Activated CD4-positive, alpha-beta T cell treated with anti-CD3 and anti-CD28 coated beads, Interleukin-2, amount 10 ng/mL, durations not matched to agents 7 days and 5 days (primary cell): Measurements from ENCODE around the gene HORMAD2. TPM values are rescaled to one million over a fixed set of nuclear protein-coding genes. Genes with fewer than 3 reads are reported as not detected.

Source experiments
- CTCF ChIA-PET: fragments of 350-600 bp; sonication (Branson Sonifier 250); formaldehyde crosslinking; loops from one replicate; lab custom pipeline; 2021; ENCODE audit warnings: antibody characterized with exemption; lab: Charles Lee
- POLR2A ChIA-PET: fragments of 350-600 bp; sonication (Branson Sonifier 250); formaldehyde crosslinking; loops from one replicate; lab custom pipeline; 2021; ENCODE audit warnings: antibody characterized with exemption; lab: Charles Lee
- DNase-seq: peaks from one replicate; pipeline ENCODE4 v3.0.0-alpha.2; 2020
- H3K27ac Mint-ChIP-seq: one replicate; pipeline ENCODE4 v1.8.0; 2021; ENCODE audit warnings: mild to moderate bottlenecking, moderate library complexity, mixed read lengths
- H3K27me3 Mint-ChIP-seq: one replicate; pipeline ENCODE4 v1.8.0; 2021; ENCODE audit warnings: mixed read lengths
- H3K36me3 Mint-ChIP-seq: one replicate; pipeline ENCODE4 v1.8.0; 2021; ENCODE audit warnings: low read depth, mixed read lengths
- H3K4me1 Mint-ChIP-seq: one replicate; pipeline ENCODE4 v1.8.0; 2021; ENCODE audit warnings: mixed read lengths
- H3K4me3 Mint-ChIP-seq: one replicate; pipeline ENCODE4 v1.8.0; 2021; ENCODE audit warnings: mild to moderate bottlenecking, moderate library complexity, mixed read lengths
- H3K9me3 Mint-ChIP-seq: one replicate; pipeline ENCODE4 v1.8.0; 2021; ENCODE audit warnings: mixed read lengths
- total RNA-seq, 2 experiments: library from RNA; stranded (reverse); gene quantifications; one replicate each; pipeline ENCODE4 v1.2.3, GENCODE V29; 2021

The HORMAD2 gene
- total RNA-seq, 2 experiments from 2014 or later, result not detected

GRCh38 chr22:30117256-30117655, 37.0 kb downstream of the HORMAD2 start:
- H3K36me3 Mint-ChIP-seq, result peaks cover 3% of the 10 kb centered on the region
- H3K4me3 Mint-ChIP-seq, result no peak overlapping the region
- peaks cover 40% of the 10 kb centered on the region for H3K4me1 Mint-ChIP-seq
- no peak for DNase-seq
- CTCF ChIA-PET, result interaction anchor here (0.5 kb wide), 1 partner anchor 325 kb away, joined by 3 read pairs; no protein-coding TSS in a partner anchor
- POLR2A ChIA-PET, result no interaction called here
- H3K9me3 Mint-ChIP-seq, result no peaks in the 10 kb centered on the region
- H3K27me3 Mint-ChIP-seq, result no peaks in the 10 kb centered on the region
- no peak overlapping the region for H3K27ac Mint-ChIP-seq

GRCh38 chr22:30118291-30118690, 38.0 kb downstream of the HORMAD2 start:
- peaks cover 46% of the 10 kb centered on the region for H3K4me1 Mint-ChIP-seq
- H3K36me3 Mint-ChIP-seq, result peaks cover 3% of the 10 kb centered on the region
- H3K9me3 Mint-ChIP-seq, result no peaks in the 10 kb centered on the region
- DNase-seq, result no peak
- ChIA-PET CTCF (interaction anchor here (1.6 to 3.5 kb wide), 3 partner anchors 39 to 170 kb away, joined by 3 to 9 read pairs (median 8); partner anchors contain the start of gene CASTOR1), POLR2A (no interaction called here)
- no peak overlapping the region for H3K27ac Mint-ChIP-seq
- H3K27me3 Mint-ChIP-seq, result no peaks in the 10 kb centered on the region
- H3K4me3 Mint-ChIP-seq, result no peak overlapping the region

DNA sequence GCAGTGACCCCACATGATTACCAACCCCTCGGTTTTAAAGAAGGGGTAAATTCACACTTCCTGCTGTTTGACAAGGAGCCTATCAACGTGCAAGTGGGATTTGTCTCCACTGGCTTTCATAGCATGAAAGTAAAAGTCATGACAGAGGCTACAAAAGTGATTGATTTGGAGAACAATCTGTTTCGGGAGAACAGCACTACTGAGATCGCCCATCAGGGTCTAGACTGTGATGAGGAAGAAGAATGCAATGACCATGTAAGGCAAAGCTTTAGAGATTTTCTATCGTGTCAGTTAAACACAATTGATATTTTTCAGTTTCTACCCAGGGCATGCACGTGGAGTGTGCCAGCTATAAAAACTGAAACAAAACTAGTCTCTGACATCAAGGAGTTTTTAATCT, 41.7 kb downstream of the HORMAD2 start:
- H3K27me3 Mint-ChIP-seq, result no peaks in the 10 kb centered on the region
- POLR2A ChIA-PET, result interaction anchor here (0.7 kb wide), 1 partner anchor 10 kb away, joined by 3 read pairs; no protein-coding TSS in a partner anchor
- no peak overlapping the region for H3K4me3 Mint-ChIP-seq
- peaks cover 31% of the 10 kb centered on the region for H3K4me1 Mint-ChIP-seq
- H3K36me3 Mint-ChIP-seq, result peaks cover 6% of the 10 kb centered on the region
- H3K9me3 Mint-ChIP-seq, result no peaks in the 10 kb centered on the region
- DNase-seq, result no peak
- no peak overlapping the region for H3K27ac Mint-ChIP-seq
- CTCF ChIA-PET, result interaction anchor here (0.6 to 3.5 kb wide), 6 partner anchors 10 to 166 kb away, joined by 3 to 9 read pairs (median 3); partner anchors contain the start of gene CASTOR1

GRCh38 chr22:30123463-30123862, 43.2 kb downstream of the HORMAD2 start:
- ChIA-PET CTCF (interaction anchor here (0.6 to 1.7 kb wide), 5 partner anchors 9 to 74 kb away, joined by 3 to 5 read pairs (median 3); no protein-coding TSS in a partner anchor), POLR2A (no interaction called here)
- DNase-seq, result no peak
- Mint-ChIP-seq H3K9me3 (no peaks in the 10 kb centered on the region), H3K4me3 (no peak overlapping the region), H3K27ac (no peak overlapping the region), H3K36me3 (peaks cover 6% of the 10 kb centered on the region), H3K4me1 (peaks cover 23% of the 10 kb centered on the region), H3K27me3 (no peaks in the 10 kb centered on the region)

DNA sequence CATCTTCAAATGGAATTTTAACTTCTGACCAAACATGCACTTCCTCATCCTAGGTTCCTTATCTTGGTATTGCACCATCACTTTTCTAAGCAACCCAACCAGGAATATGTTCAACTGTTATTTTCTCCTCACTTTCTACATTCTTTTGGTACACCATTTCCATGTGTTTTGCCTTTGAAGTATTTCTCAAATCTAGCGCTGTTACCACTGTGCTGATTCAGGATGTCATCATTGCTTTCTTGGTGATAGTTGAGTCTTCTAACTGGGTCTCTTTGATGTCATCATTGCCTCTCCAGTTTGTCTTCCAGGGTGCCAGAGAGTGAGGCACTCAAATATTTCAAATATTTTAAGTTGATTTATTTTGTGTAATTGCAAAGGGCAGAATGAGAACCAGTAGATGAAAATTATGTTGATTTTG, 47.5 kb downstream of the HORMAD2 start:
- DNase-seq, result no peak
- no peak overlapping the region for H3K27ac Mint-ChIP-seq

GRCh38 chr22:30128511-30128910, 48.2 kb downstream of the HORMAD2 start:
- CTCF ChIA-PET, result interaction anchor here (1.3 kb wide), 1 partner anchor 180 kb away, joined by 3 read pairs; no protein-coding TSS in a partner anchor
- H3K36me3 Mint-ChIP-seq, result peaks cover 13% of the 10 kb centered on the region

More for the DNA sequence above, 47.5 kb downstream of the HORMAD2 start:
- CTCF ChIA-PET, result no interaction called here
- peaks cover 21% of the 10 kb centered on the region for H3K4me1 Mint-ChIP-seq
- H3K36me3 Mint-ChIP-seq, result peaks cover 13% of the 10 kb centered on the region
- POLR2A ChIA-PET, result no interaction called here
- H3K27me3 Mint-ChIP-seq, result no peaks in the 10 kb centered on the region
- peaks cover 2% of the 10 kb centered on the region for H3K9me3 Mint-ChIP-seq
- H3K4me3 Mint-ChIP-seq, result no peak overlapping the region

DNA sequence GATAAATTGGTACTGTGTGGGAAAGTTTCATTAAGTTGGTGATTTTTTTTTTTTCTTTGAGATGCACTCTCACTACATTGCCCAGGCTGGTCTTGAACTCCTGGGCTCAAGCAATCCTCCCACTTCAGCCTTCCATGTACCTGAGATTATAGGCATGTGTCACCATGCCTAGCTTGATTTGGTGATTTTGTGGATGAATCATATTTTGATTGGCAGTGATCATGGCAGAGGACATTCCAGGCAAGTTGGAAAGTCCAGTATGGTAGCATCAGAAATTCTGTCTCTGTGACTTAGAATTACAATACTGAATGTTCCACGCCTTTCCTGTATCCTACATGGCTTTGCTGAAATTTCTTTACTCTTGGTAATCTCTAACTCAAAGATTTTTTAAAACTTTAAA, 49.4 kb downstream of the HORMAD2 start:
- CTCF ChIA-PET, result interaction anchor here (1.3 to 2.1 kb wide), 2 partner anchors 9 to 179 kb away, joined by 3 to 9 read pairs; no protein-coding TSS in a partner anchor
- Mint-ChIP-seq H3K27me3 (no peaks in the 10 kb centered on the region), H3K4me3 (no peak overlapping the region), H3K36me3 (peaks cover 10% of the 10 kb centered on the region), H3K9me3 (peaks cover 2% of the 10 kb centered on the region), H3K27ac (no peak overlapping the region), H3K4me1 (peaks cover 13% of the 10 kb centered on the region)
- POLR2A ChIA-PET, result no interaction called here
- DNase-seq, result no peak

More at GRCh38 chr22:30128511-30128910, 48.2 kb downstream of the HORMAD2 start:
- POLR2A ChIA-PET, result no interaction called here
- H3K4me1 Mint-ChIP-seq, result peaks cover 17% of the 10 kb centered on the region
- H3K4me3 Mint-ChIP-seq, result no peak overlapping the region
- no peak for DNase-seq
- peaks cover 2% of the 10 kb centered on the region for H3K9me3 Mint-ChIP-seq
- no peak overlapping the region for H3K27ac Mint-ChIP-seq
- H3K27me3 Mint-ChIP-seq, result no peaks in the 10 kb centered on the region

DNA sequence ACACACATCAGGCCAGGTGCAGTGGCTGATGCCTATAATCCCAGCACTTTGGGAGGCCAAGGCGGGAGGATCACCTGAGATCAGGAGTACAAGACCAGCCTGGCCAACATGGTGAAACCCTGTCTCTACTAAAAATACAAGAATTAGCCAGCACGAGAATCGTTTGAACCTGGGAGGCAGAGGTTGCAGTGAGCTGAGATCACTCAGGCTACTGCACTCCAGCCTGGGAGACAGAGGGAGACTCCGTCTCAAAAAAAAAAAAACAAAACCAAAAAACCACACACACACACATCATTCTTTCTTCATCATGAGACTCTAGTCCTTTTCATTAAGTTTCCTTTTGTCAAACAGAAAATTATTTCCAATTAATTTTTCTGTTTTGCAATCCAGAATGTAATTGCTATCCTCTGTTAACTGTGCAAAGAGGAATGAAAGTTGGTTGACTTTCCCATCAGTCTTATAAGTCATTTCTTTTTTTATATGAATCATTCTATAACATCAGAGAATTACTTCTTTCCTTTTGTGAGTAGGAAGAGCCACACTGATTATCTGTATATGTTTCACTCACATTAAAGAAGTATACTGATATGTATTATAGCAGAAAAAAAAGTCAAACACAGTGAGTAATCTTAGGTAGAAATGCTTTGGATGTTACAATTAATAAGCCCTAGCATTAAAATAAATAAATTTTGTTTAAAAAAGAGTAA, 52.2 kb downstream of the HORMAD2 start:
- Mint-ChIP-seq H3K9me3 (peaks cover 8% of the 10 kb centered on the region), H3K27me3 (peaks cover 7% of the 10 kb centered on the region), H3K4me1 (peaks cover 12% of the 10 kb centered on the region), H3K27ac (no peak overlapping the region), H3K36me3 (peaks cover 12% of the 10 kb centered on the region), H3K4me3 (no peak overlapping the region)
- CTCF ChIA-PET, result interaction anchor here (1.3 kb wide), 1 partner anchor 10 kb away, joined by 3 read pairs; no protein-coding TSS in a partner anchor
- DNase-seq, result no peak
- POLR2A ChIA-PET, result no interaction called here

- Mint-ChIP-seq H3K4me1 (peaks cover 4% of the 10 kb centered on the region), H3K27me3 (peaks cover 15% of the 10 kb centered on the region), H3K36me3 (peaks cover 29% of the 10 kb centered on the region), H3K27ac (no peak overlapping the region), H3K4me3 (no peak overlapping the region), H3K9me3 (peaks cover 34% of the 10 kb centered on the region)
- CTCF ChIA-PET, result no interaction called here
- no peak for DNase-seq
- POLR2A ChIA-PET, result no interaction called here
Measured at GRCh38 chr22:30140414-30140813, 60.1 kb downstream of the HORMAD2 start.

DNA sequence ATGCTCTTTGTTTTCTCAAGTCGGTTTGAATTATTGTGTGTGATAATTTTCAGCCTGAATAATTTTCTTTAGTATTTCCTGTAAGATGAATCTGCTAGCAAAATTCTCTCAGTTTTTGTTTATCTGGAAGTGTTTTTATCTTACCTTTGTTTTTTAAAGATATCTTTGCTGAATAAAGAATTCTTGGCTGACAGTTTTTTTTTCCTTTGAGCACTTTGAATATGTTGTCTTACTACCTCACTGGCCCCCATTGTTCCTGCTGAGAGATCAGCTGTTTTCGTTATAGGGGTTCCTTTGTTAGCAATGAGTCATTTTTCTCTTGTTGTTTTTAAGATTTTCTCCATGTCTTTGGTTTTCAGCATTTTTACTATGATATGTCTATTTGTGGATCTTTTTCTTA, 63.0 kb downstream of the HORMAD2 start:
- Mint-ChIP-seq H3K36me3 (peaks cover 29% of the 10 kb centered on the region), H3K4me1 (no peaks in the 10 kb centered on the region), H3K27me3 (peaks cover 14% of the 10 kb centered on the region), H3K27ac (no peak overlapping the region), H3K4me3 (no peak overlapping the region), H3K9me3 (peaks cover 30% of the 10 kb centered on the region)
- DNase-seq, result no peak
- POLR2A ChIA-PET, result no interaction called here
- CTCF ChIA-PET, result no interaction called here

DNA sequence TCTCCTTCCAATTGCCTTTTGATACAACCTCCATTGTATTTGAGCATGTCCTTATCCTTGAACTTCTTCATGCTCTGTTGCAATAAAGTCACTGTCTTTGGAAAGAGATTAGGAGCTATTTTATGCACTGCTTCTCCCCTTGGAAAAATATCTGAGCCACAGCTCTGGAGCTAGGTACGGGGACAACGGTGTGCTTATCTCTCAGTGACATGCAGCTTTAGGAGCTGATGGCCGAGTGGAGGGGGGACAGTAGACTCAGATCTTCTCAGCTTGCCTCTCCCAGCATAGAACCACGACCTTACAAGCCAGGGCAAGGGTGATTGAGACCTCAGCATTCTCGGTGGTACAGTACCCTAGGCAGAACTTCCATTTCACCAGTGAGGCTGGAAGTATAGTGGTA, 64.1 kb downstream of the HORMAD2 start:
- Mint-ChIP-seq H3K36me3 (peaks cover 31% of the 10 kb centered on the region), H3K9me3 (peaks cover 30% of the 10 kb centered on the region), H3K27me3 (peaks cover 16% of the 10 kb centered on the region), H3K4me3 (no peak overlapping the region), H3K4me1 (no peaks in the 10 kb centered on the region), H3K27ac (no peak overlapping the region)
- ChIA-PET CTCF (interaction anchor here (1.2 to 2.1 kb wide), 2 partner anchors 16 to 24 kb away, joined by 3 to 5 read pairs; no protein-coding TSS in a partner anchor), POLR2A (no interaction called here)
- DNase-seq, result no peak

DNA sequence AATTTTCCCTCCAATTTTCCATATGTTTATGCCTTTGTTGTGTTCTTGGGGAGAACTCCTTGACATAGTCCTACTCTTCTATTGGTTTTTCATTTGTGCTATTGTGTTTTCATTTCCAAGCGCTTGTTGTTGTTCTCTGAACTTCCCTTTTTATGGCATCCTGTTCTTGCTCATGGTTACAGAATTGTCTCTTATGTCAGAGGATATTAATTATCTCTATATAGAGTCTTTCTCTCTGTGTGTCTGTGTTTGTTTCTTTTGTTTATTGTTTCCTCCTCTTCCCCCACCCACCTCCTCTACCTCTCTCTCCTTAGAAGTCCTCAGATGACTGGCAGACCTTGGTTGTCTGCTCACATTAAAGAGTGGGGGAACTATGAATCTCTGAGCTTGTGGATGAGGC, 69.9 kb downstream of the HORMAD2 start:
- CTCF ChIA-PET, result no interaction called here
- peaks cover 10% of the 10 kb centered on the region for H3K9me3 Mint-ChIP-seq
- POLR2A ChIA-PET, result no interaction called here
- peaks cover 13% of the 10 kb centered on the region for H3K36me3 Mint-ChIP-seq
- peaks cover 8% of the 10 kb centered on the region for H3K27me3 Mint-ChIP-seq
- no peak for DNase-seq
- H3K27ac Mint-ChIP-seq, result no peak overlapping the region
- peaks cover 4% of the 10 kb centered on the region for H3K4me1 Mint-ChIP-seq
- no peak overlapping the region for H3K4me3 Mint-ChIP-seq

GRCh38 chr22:30158277-30158676, 78.0 kb downstream of the HORMAD2 start:
- H3K4me1 Mint-ChIP-seq, result peaks cover 34% of the 10 kb centered on the region
- H3K27me3 Mint-ChIP-seq, result no peaks in the 10 kb centered on the region
- no peak overlapping the region for H3K27ac Mint-ChIP-seq
- peaks cover 9% of the 10 kb centered on the region for H3K9me3 Mint-ChIP-seq
- DNase-seq, result no peak
- CTCF ChIA-PET, result interaction anchor here (0.8 to 2.2 kb wide), 9 partner anchors 9 to 144 kb away, joined by 3 to 8 read pairs (median 3); no protein-coding TSS in a partner anchor
- POLR2A ChIA-PET, result interaction anchor here (0.6 kb wide), 1 partner anchor 80 kb away, joined by 3 read pairs; no protein-coding TSS in a partner anchor
- peaks cover 6% of the 10 kb centered on the region for H3K36me3 Mint-ChIP-seq
- H3K4me3 Mint-ChIP-seq, result no peak overlapping the region
